Neutrophil (primary cell): ENCODE results near the gene OAF.
"Not testable (repeated sequence)": the region's sequence is repeated elsewhere in the genome, so short reads cannot be mapped to it uniquely, and the experiment has no call there.

Experiments
- H3K27ac ChIP-seq: fragments of 200-600 bp; sonication (generic); 2 replicates; pipeline ENCODE4 v1.5.1; 2016; ENCODE audit warnings: mild to moderate bottlenecking, moderate library complexity
- H3K27me3 ChIP-seq: fragments of 200-600 bp; sonication (generic); 2 replicates; pipeline ENCODE4 v1.6.0; 2016; ENCODE audit warnings: mild to moderate bottlenecking
- H3K36me3 ChIP-seq: fragments of 200-600 bp; sonication (generic); 2 replicates; pipeline ENCODE4 v1.5.1; 2017
- H3K4me1 ChIP-seq, 2 experiments: fragments of 200-600 bp in 1 of 2; sonication (generic) in 1 of 2; 1 replicate in 1 of 2; 2 replicates in 1 of 2; pipeline versions ENCODE4 v1.5.1 to v1.6.1; 2013 to 2016; ENCODE audit warnings: low read depth in 1 of 2, low read length in 1 of 2, mild to moderate bottlenecking in 1 of 2, moderate library complexity in 1 of 2; ENCODE audit not compliant: control insufficient read depth in 1 of 2, insufficient read depth in 1 of 2
- H3K4me3 ChIP-seq, 2 experiments: fragments of 200-600 bp in 1 of 2; sonication (generic) in 1 of 2; 1 replicate in 1 of 2; 2 replicates in 1 of 2; pipeline ENCODE4 v1.5.1; 2013 to 2016; ENCODE audit warnings: low read depth in 1 of 2, low read length in 1 of 2, mild to moderate bottlenecking in 1 of 2, moderate library complexity in 1 of 2
- H3K9me3 ChIP-seq: fragments of 200-600 bp; sonication (generic); 2 replicates; pipeline ENCODE4 v1.5.1; 2016
- CTCF ChIP-seq: fragments of 200-600 bp; sonication (generic); IDR thresholded peaks from 2 replicates; pipeline ENCODE4 v1.5.1; 2016; ENCODE audit warnings: antibody characterized with exemption

Gene OAF

DNA sequence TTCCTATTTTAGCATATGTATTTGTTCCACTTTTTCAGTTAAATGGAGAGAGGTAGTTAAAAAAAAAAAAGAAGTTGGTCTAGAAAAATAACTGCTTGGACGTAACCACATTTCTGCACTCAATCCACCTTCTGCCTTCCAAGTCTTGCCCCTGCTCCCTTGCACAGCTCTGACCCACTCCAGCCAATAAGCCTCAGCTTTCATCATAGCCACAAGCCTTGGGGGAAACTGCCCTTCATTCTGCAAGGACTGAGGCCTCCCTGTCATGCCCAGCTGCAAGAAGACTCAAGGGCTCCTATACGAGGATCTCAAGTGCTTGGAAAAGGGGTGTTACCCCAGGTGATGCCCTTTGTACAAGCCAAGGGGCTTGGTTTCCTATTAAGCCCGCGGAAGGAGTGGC is 36.0 kb upstream of the OAF start:
- Histone ChIP-seq H3K27me3 (peaks cover 57% of the 10 kb centered on the region), H3K4me1 (no peaks in the 10 kb centered on the region), H3K9me3 (no peaks in the 10 kb centered on the region), H3K27ac (no peak overlapping the region), H3K36me3 (no peaks in the 10 kb centered on the region), H3K4me3 (no peak overlapping the region)
- no peak for TF ChIP-seq CTCF

DNA sequence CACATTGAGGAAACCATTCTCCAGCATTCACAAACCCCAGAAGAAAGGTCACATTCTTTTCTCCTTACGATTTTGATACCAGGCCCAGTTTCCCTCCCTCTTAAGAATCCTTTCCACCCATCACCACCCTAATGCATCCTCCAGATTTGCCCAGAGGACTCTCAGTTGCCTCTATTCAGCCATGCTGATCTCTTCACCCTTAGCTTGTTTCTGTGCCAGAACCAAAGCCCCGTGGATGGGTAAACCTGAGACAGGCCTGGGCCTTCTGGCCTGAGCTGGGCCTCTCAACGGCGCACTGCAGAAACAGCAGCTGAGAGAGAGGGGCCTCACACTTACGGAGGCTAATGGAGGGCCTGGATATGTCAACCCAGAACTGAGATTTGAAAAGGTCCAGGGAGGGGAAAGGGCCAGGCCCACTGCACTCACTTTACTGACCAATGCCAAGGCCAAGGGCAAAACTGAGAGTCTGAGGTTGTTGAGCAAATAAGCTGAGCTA is 32.2 kb upstream of the OAF start:
- no peak for TF ChIP-seq CTCF

DNA sequence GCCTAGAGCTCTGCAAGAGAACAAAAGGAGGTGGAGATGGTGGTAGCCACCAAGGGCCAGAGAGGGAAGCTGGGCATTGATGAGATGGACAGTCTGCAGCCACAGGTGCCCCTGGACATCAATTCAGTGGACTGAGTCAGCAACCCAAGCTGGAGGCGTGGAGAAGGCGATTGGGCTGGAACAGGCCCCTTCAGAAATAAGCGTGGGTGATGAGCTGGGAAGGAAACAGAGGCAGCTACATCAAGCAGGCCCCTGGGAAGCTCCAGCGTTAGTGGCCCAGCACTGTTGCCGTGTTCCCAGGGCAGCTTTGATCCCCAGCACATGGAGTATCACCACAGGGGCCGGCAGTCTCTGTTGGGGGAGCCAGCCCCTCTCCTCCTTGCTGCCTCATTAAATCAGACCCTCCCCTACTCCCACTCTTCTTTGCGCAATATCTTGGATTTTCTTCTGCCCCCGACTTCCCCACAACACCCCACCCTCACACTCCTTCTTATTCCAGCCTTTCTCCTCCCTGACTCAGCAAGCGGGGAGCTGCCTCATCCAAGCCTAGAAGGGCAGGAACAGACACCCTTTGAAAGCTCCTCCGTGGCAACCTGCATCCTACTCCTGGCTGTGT is 31.7 kb upstream of the OAF start:
- Histone ChIP-seq H3K9me3 (no peaks in the 10 kb centered on the region), H3K4me1 (no peaks in the 10 kb centered on the region), H3K4me3 (no peak overlapping the region), H3K27ac (no peak overlapping the region), H3K36me3 (no peaks in the 10 kb centered on the region), H3K27me3 (peaks cover 20% of the 10 kb centered on the region)
- no peak for TF ChIP-seq CTCF

More for the DNA sequence above, 32.2 kb upstream of the OAF start:
- H3K9me3 ChIP-seq: no peaks in the 10 kb centered on the region
- peaks cover 23% of the 10 kb centered on the region for H3K27me3 ChIP-seq
- no peak overlapping the region for H3K4me3 ChIP-seq
- no peak overlapping the region for H3K27ac ChIP-seq
- H3K36me3 ChIP-seq: no peaks in the 10 kb centered on the region
- H3K4me1 ChIP-seq: no peaks in the 10 kb centered on the region

GRCh38 chr11:120180063-120180462 is 30.8 kb upstream of the OAF start:
- H3K36me3 ChIP-seq, H3K9me3 ChIP-seq, H3K4me3 ChIP-seq, H3K27ac ChIP-seq, H3K4me1 ChIP-seq: not testable (repeated sequence)
- peaks cover 18% of the 10 kb centered on the region for H3K27me3 ChIP-seq

- H3K9me3 ChIP-seq: no peaks in the 10 kb centered on the region
- H3K36me3 ChIP-seq: no peaks in the 10 kb centered on the region
- H3K4me1 ChIP-seq: no peaks in the 10 kb centered on the region
- H3K4me3 ChIP-seq: no peak overlapping the region
- H3K27me3 ChIP-seq: peaks cover 13% of the 10 kb centered on the region
- no peak overlapping the region for H3K27ac ChIP-seq
- TF ChIP-seq CTCF: no peak
Measured at GRCh38 chr11:120180551-120181232, 30.1 kb upstream of the OAF start.

- no peak overlapping the region for H3K27ac ChIP-seq
- no peaks in the 10 kb centered on the region for H3K9me3 ChIP-seq
- H3K27me3 ChIP-seq: peaks cover 13% of the 10 kb centered on the region
- no peak overlapping the region for H3K4me3 ChIP-seq
- H3K4me1 ChIP-seq: no peaks in the 10 kb centered on the region
- H3K36me3 ChIP-seq: no peaks in the 10 kb centered on the region
- TF ChIP-seq CTCF: no peak
Measured at GRCh38 chr11:120181376-120181975, 29.4 kb upstream of the OAF start.
